ENCODE measurements around the gene PAPPA2.

Gene PAPPA2

GRCh38 chr1:176604461-176604860 lies 141.5 kb downstream of the PAPPA2 start:
- H3K4me3 ChIP-seq (ENCODE audit: insufficient read depth, low read length, poor library complexity, severe bottlenecking), result no peak overlapping the region
- H3K9ac ChIP-seq (ENCODE audit: low read length), result no peak overlapping the region
- no peaks in the 10 kb centered on the region for H3K79me2 ChIP-seq (ENCODE audit: insufficient read depth, low read length)
- TF ChIP-seq, protein P1, sequence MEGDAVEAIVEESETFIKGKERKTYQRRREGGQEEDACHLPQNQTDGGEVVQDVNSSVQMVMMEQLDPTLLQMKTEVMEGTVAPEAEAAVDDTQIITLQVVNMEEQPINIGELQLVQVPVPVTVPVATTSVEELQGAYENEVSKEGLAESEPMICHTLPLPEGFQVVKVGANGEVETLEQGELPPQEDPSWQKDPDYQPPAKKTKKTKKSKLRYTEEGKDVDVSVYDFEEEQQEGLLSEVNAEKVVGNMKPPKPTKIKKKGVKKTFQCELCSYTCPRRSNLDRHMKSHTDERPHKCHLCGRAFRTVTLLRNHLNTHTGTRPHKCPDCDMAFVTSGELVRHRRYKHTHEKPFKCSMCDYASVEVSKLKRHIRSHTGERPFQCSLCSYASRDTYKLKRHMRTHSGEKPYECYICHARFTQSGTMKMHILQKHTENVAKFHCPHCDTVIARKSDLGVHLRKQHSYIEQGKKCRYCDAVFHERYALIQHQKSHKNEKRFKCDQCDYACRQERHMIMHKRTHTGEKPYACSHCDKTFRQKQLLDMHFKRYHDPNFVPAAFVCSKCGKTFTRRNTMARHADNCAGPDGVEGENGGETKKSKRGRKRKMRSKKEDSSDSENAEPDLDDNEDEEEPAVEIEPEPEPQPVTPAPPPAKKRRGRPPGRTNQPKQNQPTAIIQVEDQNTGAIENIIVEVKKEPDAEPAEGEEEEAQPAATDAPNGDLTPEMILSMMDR (IDR thresholded peaks at IDR 0.05; ENCODE audit: insufficient read depth, low read length, poor library complexity, severe bottlenecking), result no peak
- TF ChIP-seq EZH2phosphoT487 (conservative IDR thresholded peaks at IDR 0.05; ENCODE audit: low read length), result no peak
- H3K27me3 ChIP-seq (ENCODE audit: low read length), result no peaks in the 10 kb centered on the region
- H4K20me1 ChIP-seq (ENCODE audit: low read depth, low read length), result no peaks in the 10 kb centered on the region
- no peaks in the 10 kb centered on the region for H3K9me3 ChIP-seq (ENCODE audit: insufficient read depth, low read length)
- H3K36me3 ChIP-seq (ENCODE audit: low read length), result no peaks in the 10 kb centered on the region
- H3F3A ChIP-seq (ENCODE audit: insufficient read depth), result no peaks in the 10 kb centered on the region
- H3K9me2 ChIP-seq (replicated peaks; ENCODE audit: insufficient read depth, low read length), result no peaks in the 10 kb centered on the region
- H3K4me2 ChIP-seq (ENCODE audit: low read depth, low read length, poor library complexity, severe bottlenecking), result no peak overlapping the region
- no peak overlapping the region for H3K27ac ChIP-seq (ENCODE audit: low read depth, low read length)
- H2AFZ ChIP-seq (ENCODE audit: low read depth, low read length, severe bottlenecking), result no peak overlapping the region

DNA sequence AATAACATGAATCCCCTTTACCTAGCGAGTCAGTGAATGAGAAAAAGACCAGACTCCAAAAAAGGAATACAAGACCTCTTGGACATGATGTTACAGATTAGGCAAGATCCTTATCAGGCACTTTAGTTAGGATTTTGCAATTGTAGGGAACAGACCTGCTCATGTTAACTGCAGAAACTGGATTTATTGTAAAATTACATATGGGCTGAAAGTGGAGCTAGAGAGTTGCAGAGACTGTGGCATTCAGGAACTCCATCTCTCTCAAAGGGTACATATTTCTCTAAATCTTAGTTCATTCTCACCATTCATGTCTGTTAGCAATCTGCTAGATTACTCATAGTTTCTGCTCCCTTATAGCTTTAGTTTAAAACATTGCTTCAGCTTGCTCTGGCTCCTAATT lies 142.2 kb downstream of the PAPPA2 start:
- Histone ChIP-seq H4K20me1 (ENCODE audit: low read depth, low read length) (no peaks in the 10 kb centered on the region), H3K36me3 (ENCODE audit: low read length) (no peaks in the 10 kb centered on the region), H3K9ac (ENCODE audit: low read length) (no peak overlapping the region), H3K27ac (ENCODE audit: low read depth, low read length) (no peak overlapping the region), H3F3A (ENCODE audit: insufficient read depth) (no peaks in the 10 kb centered on the region), H3K4me2 (ENCODE audit: low read depth, low read length, poor library complexity, severe bottlenecking) (no peak overlapping the region), H3K9me2 (replicated peaks; ENCODE audit: insufficient read depth, low read length) (no peaks in the 10 kb centered on the region), H2AFZ (ENCODE audit: low read depth, low read length, severe bottlenecking) (no peak overlapping the region), H3K9me3 (ENCODE audit: insufficient read depth, low read length) (no peaks in the 10 kb centered on the region), H3K27me3 (ENCODE audit: low read length) (no peaks in the 10 kb centered on the region), H3K79me2 (ENCODE audit: insufficient read depth, low read length) (no peaks in the 10 kb centered on the region), H3K4me3 (ENCODE audit: insufficient read depth, low read length, poor library complexity, severe bottlenecking) (no peak overlapping the region)
- TF ChIP-seq, protein P1 (IDR thresholded peaks at IDR 0.05; ENCODE audit: insufficient read depth, low read length, poor library complexity, severe bottlenecking), result no peak
- no peak for TF ChIP-seq EZH2phosphoT487 (conservative IDR thresholded peaks at IDR 0.05; ENCODE audit: low read length)

GRCh38 chr1:176609556-176610408 lies 146.8 kb downstream of the PAPPA2 start:
- Histone ChIP-seq H4K20me1 (ENCODE audit: low read depth, low read length) (no peaks in the 10 kb centered on the region), H3K27ac (ENCODE audit: low read depth, low read length) (no peak overlapping the region), H3K9ac (ENCODE audit: low read length) (no peak overlapping the region), H3K4me3 (ENCODE audit: insufficient read depth, low read length, poor library complexity, severe bottlenecking) (no peak overlapping the region), H3K36me3 (ENCODE audit: low read length) (no peaks in the 10 kb centered on the region), H3K9me2 (replicated peaks; ENCODE audit: insufficient read depth, low read length) (no peaks in the 10 kb centered on the region), H3F3A (ENCODE audit: insufficient read depth) (no peaks in the 10 kb centered on the region), H3K4me2 (ENCODE audit: low read depth, low read length, poor library complexity, severe bottlenecking) (no peak overlapping the region), H3K27me3 (ENCODE audit: low read length) (no peaks in the 10 kb centered on the region), H3K79me2 (ENCODE audit: insufficient read depth, low read length) (no peaks in the 10 kb centered on the region), H2AFZ (ENCODE audit: low read depth, low read length, severe bottlenecking) (no peak overlapping the region), H3K9me3 (ENCODE audit: insufficient read depth, low read length) (no peaks in the 10 kb centered on the region)
- no peak for TF ChIP-seq EZH2phosphoT487 (conservative IDR thresholded peaks at IDR 0.05; ENCODE audit: low read length)
- TF ChIP-seq, protein P1 (IDR thresholded peaks at IDR 0.05; ENCODE audit: insufficient read depth, low read length, poor library complexity, severe bottlenecking), result no peak
